Stimulated activated naive CD4-positive, alpha-beta T cell (primary cell): ENCODE results near the gene ARL4D.
"Not testable (repeated sequence)": the region's sequence is repeated elsewhere in the genome, so short reads cannot be mapped to it uniquely, and the experiment has no call there.

Experiments
- DNase-seq, 6 experiments: peaks; one replicate each; lab custom pipeline; 2025; lab: John Stamatoyannopoulos, UW

The ARL4D gene

GRCh38 chr17:43395165-43395564 lies 3.6 kb upstream of the ARL4D start:
- DNase-seq = no peak

GRCh38 chr17:43396491-43397060 lies 2.2 kb upstream of the ARL4D start:
- no peak for DNase-seq

- DNase-seq = no peak
Observed at GRCh38 chr17:43399839-43400328, 1.1 kb downstream of the ARL4D start.

- DNase-seq = no peak
Observed at GRCh38 chr17:43400943-43401717, 2.3 kb downstream of the ARL4D start.

- DNase-seq = no peak
Observed at GRCh38 chr17:43402078-43402477, 3.3 kb downstream of the ARL4D start.

- no peak for DNase-seq
Observed at GRCh38 chr17:43402567-43402966, 3.8 kb downstream of the ARL4D start.

- no peak for DNase-seq
Observed at GRCh38 chr17:43403846-43404245, 5.1 kb downstream of the ARL4D start.

- DNase-seq = no peak
Observed at GRCh38 chr17:43405861-43406260, 7.1 kb downstream of the ARL4D start.

- no peak for DNase-seq
Observed at GRCh38 chr17:43406676-43407645, 8.2 kb downstream of the ARL4D start.

- no peak for DNase-seq
Observed at GRCh38 chr17:43409131-43409530, 10.3 kb downstream of the ARL4D start.

- no peak for DNase-seq
Observed at GRCh38 chr17:43410557-43411368, 12.0 kb downstream of the ARL4D start.

- no peak for DNase-seq
Observed at GRCh38 chr17:43411369-43411677, 12.5 kb downstream of the ARL4D start.

GRCh38 chr17:43411749-43412148 lies 13.0 kb downstream of the ARL4D start:
- no peak for DNase-seq

- no peak for DNase-seq
Observed at GRCh38 chr17:43412166-43412565, 13.4 kb downstream of the ARL4D start.

GRCh38 chr17:43416998-43417890 lies 18.5 kb downstream of the ARL4D start:
- DNase-seq = no peak

- DNase-seq = peak in 1 of 6 experiments; percentile 11
Observed at GRCh38 chr17:43418441-43419374, 19.9 kb downstream of the ARL4D start.

GRCh38 chr17:43419375-43419882 lies 20.6 kb downstream of the ARL4D start:
- not testable (repeated sequence) for DNase-seq

GRCh38 chr17:43423777-43424455 lies 25.1 kb downstream of the ARL4D start:
- no peak for DNase-seq
